Smooth muscle cell (in vitro differentiated cells): ENCODE results near the gene ASRGL1. TPM values are rescaled to one million over a fixed set of nuclear protein-coding genes. Genes with fewer than 3 reads are reported as not detected.

Experiments used
- DNase-seq: peaks from one replicate; lab custom pipeline; 2025; ENCODE audit not compliant: unreplicated experiment; lab: John Stamatoyannopoulos, UW
- H2AFZ ChIP-seq: fragments of 200-600 bp; sonication (generic); 2 replicates; pipeline ENCODE4 v1.6.0; 2016; ENCODE audit warnings: antibody characterized with exemption, low read depth, mild to moderate bottlenecking
- H3F3A ChIP-seq: fragments of 200-600 bp; sonication (generic); 2 replicates; pipeline ENCODE4 v1.6.0; 2017; ENCODE audit warnings: antibody characterized with exemption, low read depth
- H3K27ac ChIP-seq: fragments of 200-600 bp; sonication (generic); 2 replicates; pipeline ENCODE4 v1.5.1; 2016; ENCODE audit warnings: low read depth, mild to moderate bottlenecking
- H3K27me3 ChIP-seq: fragments of 200-600 bp; sonication (generic); 2 replicates; pipeline ENCODE4 v1.6.1; 2016; ENCODE audit warnings: low read depth, mild to moderate bottlenecking
- H3K36me3 ChIP-seq: fragments of 200-600 bp; sonication (generic); 2 replicates; pipeline ENCODE4 v1.5.1; 2016; ENCODE audit warnings: low read depth
- H3K4me1 ChIP-seq: fragments of 200-600 bp; sonication (generic); 2 replicates; pipeline ENCODE4 v1.5.1; 2016; ENCODE audit warnings: low read depth
- H3K4me2 ChIP-seq: fragments of 200-600 bp; sonication (generic); 2 replicates; pipeline ENCODE4 v1.6.0; 2016; ENCODE audit warnings: mild to moderate bottlenecking
- H3K4me3 ChIP-seq: fragments of 200-600 bp; sonication (generic); 2 replicates; pipeline ENCODE4 v1.5.1; 2016; ENCODE audit warnings: mild to moderate bottlenecking
- H3K79me2 ChIP-seq: fragments of 200-600 bp; sonication (generic); 2 replicates; pipeline ENCODE4 v1.6.0; 2016; ENCODE audit warnings: low read depth, mild to moderate bottlenecking
- H3K9ac ChIP-seq: fragments of 200-600 bp; sonication (generic); 2 replicates; pipeline ENCODE4 v1.6.0; 2016; ENCODE audit warnings: low read depth
- H3K9me3 ChIP-seq: fragments of 200-600 bp; sonication (generic); replicated peaks from 2 replicates; pipeline ENCODE4 v1.5.1; 2016; ENCODE audit warnings: low read depth
- H4K20me1 ChIP-seq: fragments of 200-600 bp; sonication (generic); 2 replicates; pipeline ENCODE4 v1.6.0; 2016; ENCODE audit warnings: low read depth
- CTCF ChIP-seq: fragments of 200-600 bp; sonication (generic); IDR thresholded peaks from 2 replicates; pipeline ENCODE4 v1.5.1; 2017; ENCODE audit warnings: borderline replicate concordance, mild to moderate bottlenecking, antibody characterized with exemption; ENCODE audit not compliant: insufficient read depth, poor library complexity, severe bottlenecking
- WGBS: methylation state at CpG from one replicate; pipeline ENCODE4 v1.1.7; 2016; ENCODE audit warnings: low lambda C conversion rate; 5-methylcytosine and 5-hydroxymethylcytosine counted together
- polyA plus RNA-seq: library from polyadenylated mRNA; unstranded; fragments of >200 nt; fragmentation: Nextera tagmentation; extraction: Ambion mirVana; gene quantifications from 2 replicates; pipeline ENCODE4 v1.2.1, GENCODE V29; 2016
- total RNA-seq: library from RNA; depleted of rRNA; stranded (reverse); fragments of >200 nt; gene quantifications from 2 replicates; pipeline ENCODE4 v1.2.3, GENCODE V29; 2014

ASRGL1 gene
- total and polyA plus RNA-seq, 2 experiments from 2014 or later: 0.97 to 1.4 TPM

- H3K9ac ChIP-seq: no peak overlapping the region
- peaks cover 5% of the 10 kb centered on the region for H3F3A ChIP-seq
- no peak overlapping the region for H3K4me3 ChIP-seq
- TF ChIP-seq CTCF: no peak
- no peaks in the 10 kb centered on the region for H3K27me3 ChIP-seq
- 87% methylated on average over 5 of the region's 5 CpGs for WGBS
- DNase-seq: no peak
- H3K79me2 ChIP-seq: no peaks in the 10 kb centered on the region
- no peaks in the 10 kb centered on the region for H4K20me1 ChIP-seq
- no peaks in the 10 kb centered on the region for H3K36me3 ChIP-seq
- no peak overlapping the region for H3K4me2 ChIP-seq
- H3K9me3 ChIP-seq: no peaks in the 10 kb centered on the region
- no peak overlapping the region for H3K27ac ChIP-seq
- no peaks in the 10 kb centered on the region for H3K4me1 ChIP-seq
- no peak overlapping the region for H2AFZ ChIP-seq
Observed at GRCh38 chr11:62404901-62405300, 67.7 kb downstream of the ASRGL1 start.

GRCh38 chr11:62406034-62406433, 68.8 kb downstream of the ASRGL1 start:
- DNase-seq: no peak
- TF ChIP-seq CTCF: no peak
- Histone ChIP-seq H2AFZ (no peak overlapping the region), H3K79me2 (no peaks in the 10 kb centered on the region), H3K4me2 (no peak overlapping the region), H3K27me3 (no peaks in the 10 kb centered on the region), H3K36me3 (no peaks in the 10 kb centered on the region), H3K4me1 (no peaks in the 10 kb centered on the region), H3F3A (no peaks in the 10 kb centered on the region), H3K4me3 (no peak overlapping the region), H3K9ac (no peak overlapping the region), H4K20me1 (no peaks in the 10 kb centered on the region), H3K27ac (no peak overlapping the region), H3K9me3 (no peaks in the 10 kb centered on the region)
- WGBS: 78% methylated on average over 4 of the region's 4 CpGs

GRCh38 chr11:62409831-62410230, 72.6 kb downstream of the ASRGL1 start:
- Histone ChIP-seq H3K9ac (no peak overlapping the region), H2AFZ (no peak overlapping the region), H4K20me1 (no peaks in the 10 kb centered on the region), H3K36me3 (no peaks in the 10 kb centered on the region), H3F3A (no peaks in the 10 kb centered on the region), H3K27ac (no peak overlapping the region), H3K27me3 (no peaks in the 10 kb centered on the region), H3K4me1 (no peaks in the 10 kb centered on the region), H3K4me3 (no peak overlapping the region), H3K9me3 (no peaks in the 10 kb centered on the region), H3K4me2 (no peak overlapping the region), H3K79me2 (no peaks in the 10 kb centered on the region)
- no peak for DNase-seq
- no peak for TF ChIP-seq CTCF
- 93% methylated on average over 8 of the region's 8 CpGs for WGBS

- no peak for TF ChIP-seq CTCF
- H3K4me2 ChIP-seq: no peak overlapping the region
- H3K79me2 ChIP-seq: no peaks in the 10 kb centered on the region
- H3K36me3 ChIP-seq: no peaks in the 10 kb centered on the region
- WGBS: 87% methylated on average over 8 of the region's 8 CpGs
- H2AFZ ChIP-seq: no peak overlapping the region
- no peaks in the 10 kb centered on the region for H3K4me1 ChIP-seq
- no peaks in the 10 kb centered on the region for H4K20me1 ChIP-seq
- H3K4me3 ChIP-seq: no peak overlapping the region
- H3K9ac ChIP-seq: no peak overlapping the region
- H3K9me3 ChIP-seq: no peaks in the 10 kb centered on the region
- no peaks in the 10 kb centered on the region for H3K27me3 ChIP-seq
- H3F3A ChIP-seq: no peaks in the 10 kb centered on the region
- no peak for DNase-seq
- no peak overlapping the region for H3K27ac ChIP-seq
Observed at GRCh38 chr11:62410972-62411371, 73.7 kb downstream of the ASRGL1 start.
